Uterus (tissue), 2 donors: ENCODE data around the gene GREB1.

ENCODE experiments used
- POLR2A ChIP-seq, 2 donors: fragments of 450-650 bp; IDR thresholded peaks; one replicate each; pipeline ENCODE4 v1.6.1; 2016; ENCODE audit warnings: antibody characterized with exemption in 2 of 2, mild to moderate bottlenecking in 1 of 2, moderate library complexity in 1 of 2
- TF ChIP-seq, protein P1 (sequence below), 4 experiments: fragments of 200-600 bp in 2 of 4; fragments of 450-650 bp in 2 of 4; sonication (generic) in 2 of 4; IDR thresholded peaks; one replicate each; pipeline ENCODE4 v1.5.1; 2016 to 2019; ENCODE audit warnings: antibody characterized with exemption in 4 of 4, mild to moderate bottlenecking in 2 of 4, moderate library complexity in 1 of 4

DNA sequence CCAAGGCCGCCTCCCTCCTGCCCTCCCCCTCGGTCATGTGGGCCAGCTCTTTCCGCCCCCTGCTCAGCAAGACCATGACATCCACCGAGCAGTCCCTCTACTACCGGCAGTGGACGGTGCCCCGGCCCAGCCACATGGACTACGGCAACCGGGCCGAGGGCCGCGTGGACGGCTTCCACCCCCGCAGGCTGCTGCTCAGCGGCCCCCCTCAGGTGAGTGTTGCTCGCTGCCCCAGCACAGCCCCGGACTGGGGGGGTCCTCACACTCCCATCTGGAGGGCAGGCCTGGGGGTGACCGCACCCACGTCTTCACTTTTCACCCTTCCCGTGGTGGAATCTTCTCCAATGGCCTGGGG, 84.8 kb downstream of the GREB1 start:
- TF ChIP-seq, protein P1, sequence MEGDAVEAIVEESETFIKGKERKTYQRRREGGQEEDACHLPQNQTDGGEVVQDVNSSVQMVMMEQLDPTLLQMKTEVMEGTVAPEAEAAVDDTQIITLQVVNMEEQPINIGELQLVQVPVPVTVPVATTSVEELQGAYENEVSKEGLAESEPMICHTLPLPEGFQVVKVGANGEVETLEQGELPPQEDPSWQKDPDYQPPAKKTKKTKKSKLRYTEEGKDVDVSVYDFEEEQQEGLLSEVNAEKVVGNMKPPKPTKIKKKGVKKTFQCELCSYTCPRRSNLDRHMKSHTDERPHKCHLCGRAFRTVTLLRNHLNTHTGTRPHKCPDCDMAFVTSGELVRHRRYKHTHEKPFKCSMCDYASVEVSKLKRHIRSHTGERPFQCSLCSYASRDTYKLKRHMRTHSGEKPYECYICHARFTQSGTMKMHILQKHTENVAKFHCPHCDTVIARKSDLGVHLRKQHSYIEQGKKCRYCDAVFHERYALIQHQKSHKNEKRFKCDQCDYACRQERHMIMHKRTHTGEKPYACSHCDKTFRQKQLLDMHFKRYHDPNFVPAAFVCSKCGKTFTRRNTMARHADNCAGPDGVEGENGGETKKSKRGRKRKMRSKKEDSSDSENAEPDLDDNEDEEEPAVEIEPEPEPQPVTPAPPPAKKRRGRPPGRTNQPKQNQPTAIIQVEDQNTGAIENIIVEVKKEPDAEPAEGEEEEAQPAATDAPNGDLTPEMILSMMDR (IDR thresholded peaks at IDR 0.05), result no peak
- TF ChIP-seq POLR2A (IDR thresholded peaks at IDR 0.05), result no peak
